MM.1S (cell line): ENCODE measurements around the gene RWDD1.
A peak's percentile ranks its signal among the peaks of the same experiment; 100 is the strongest.

Experiments
- DNase-seq: peaks from one replicate; pipeline ENCODE4 v3.0.0-alpha.2; 2015
- H2AFZ ChIP-seq: fragments of 300-600 bp; sonication (generic); 2 replicates; pipeline ENCODE4 v1.6.0; 2016; ENCODE audit warnings: antibody characterized with exemption, low read length
- H3F3A ChIP-seq: fragments of 300-600 bp; sonication (generic); 2 replicates; pipeline ENCODE4 v1.6.1; 2016; ENCODE audit warnings: mild to moderate bottlenecking, antibody characterized with exemption, low read length, moderate library complexity, mixed read lengths; ENCODE audit not compliant: insufficient read depth
- H3K27ac ChIP-seq: fragments of 300-600 bp; sonication (generic); 2 replicates; pipeline ENCODE4 v1.5.1; 2016; ENCODE audit warnings: mild to moderate bottlenecking, low read length
- H3K27me3 ChIP-seq: fragments of 300-600 bp; sonication (generic); replicated peaks from 2 replicates; pipeline ENCODE4 v1.6.0; 2016; ENCODE audit warnings: low read length; ENCODE audit not compliant: insufficient read depth
- H3K36me3 ChIP-seq: fragments of 300-600 bp; sonication (generic); replicated peaks from 2 replicates; pipeline ENCODE4 v1.6.1; 2016; ENCODE audit warnings: mild to moderate bottlenecking, low read length, mixed read lengths; ENCODE audit not compliant: insufficient read depth
- H3K4me1 ChIP-seq: fragments of 300-600 bp; sonication (generic); 2 replicates; pipeline ENCODE4 v1.6.1; 2016; ENCODE audit warnings: low read length, mixed read lengths
- H3K4me2 ChIP-seq: fragments of 300-600 bp; sonication (generic); 2 replicates; pipeline ENCODE4 v1.6.0; 2016; ENCODE audit warnings: low read depth, low read length
- H3K4me3 ChIP-seq: fragments of 300-600 bp; sonication (generic); 2 replicates; pipeline ENCODE4 v1.5.1; 2016; ENCODE audit warnings: low read length, mixed read lengths
- H3K79me2 ChIP-seq: fragments of 300-600 bp; sonication (generic); 2 replicates; pipeline ENCODE4 v1.6.1; 2016; ENCODE audit warnings: mixed run types, low read length, mixed read lengths
- H3K9ac ChIP-seq: fragments of 300-600 bp; sonication (generic); 2 replicates; pipeline ENCODE4 v1.6.1; 2016; ENCODE audit warnings: low read length, mixed read lengths
- H3K9me2 ChIP-seq: fragments of 300-600 bp; sonication (generic); replicated peaks from 2 replicates; pipeline ENCODE4 v1.6.1; 2016; ENCODE audit warnings: mild to moderate bottlenecking, low read length, mixed read lengths; ENCODE audit not compliant: insufficient read depth
- H3K9me3 ChIP-seq: fragments of 300-600 bp; sonication (generic); replicated peaks from 2 replicates; pipeline ENCODE4 v1.6.1; 2016; ENCODE audit warnings: mild to moderate bottlenecking, low read length, mixed read lengths; ENCODE audit not compliant: insufficient read depth
- H4K20me1 ChIP-seq: fragments of 300-600 bp; sonication (generic); 2 replicates; pipeline ENCODE4 v1.6.1; 2016; ENCODE audit warnings: mild to moderate bottlenecking, low read length, moderate library complexity, mixed read lengths; ENCODE audit not compliant: insufficient read depth
- EZH2 ChIP-seq: fragments of 300-600 bp; sonication (generic); optimal IDR thresholded peaks from 2 replicates; pipeline ENCODE3; 2017; ENCODE audit warnings: low read depth, mild to moderate bottlenecking, antibody characterized with exemption, low read length, mixed read lengths
- EZH2phosphoT487 ChIP-seq: fragments of 300-600 bp; sonication (generic); IDR thresholded peaks from 2 replicates; pipeline ENCODE4 v1.6.1; 2018; ENCODE audit warnings: antibody characterized with exemption, low read length
- TF ChIP-seq, protein P1 (sequence below): fragments of 300-600 bp; sonication (generic); IDR thresholded peaks from 2 replicates; pipeline ENCODE4 v1.5.1; 2016; ENCODE audit warnings: antibody characterized with exemption, low read length, mixed read lengths

The RWDD1 gene

GRCh38 chr6:116570856-116571682 lies at the start of gene RWDD1:
Gene RWDD1, plus strand, starts transcription at chr6:116571504. Its CDS starts 79 bp downstream, at chr6:116571583.
- no peaks in the 10 kb centered on the region for H3K36me3 ChIP-seq
- no peaks in the 10 kb centered on the region for H3K9me3 ChIP-seq
- peaks cover 56% of the 10 kb centered on the region for H3K79me2 ChIP-seq
- H2AFZ ChIP-seq, result peak within 1 kb of the TSS; percentile 89
- H3K27ac ChIP-seq, result peak within 1 kb of the TSS; percentile 86
- peak within 1 kb of the TSS; percentile 97 for H3K4me3 ChIP-seq
- peaks cover 8% of the 10 kb centered on the region for H3F3A ChIP-seq
- H3K9me2 ChIP-seq, result no peaks in the 10 kb centered on the region
- peak within 1 kb of the TSS; percentile 80 for H3K4me2 ChIP-seq
- DNase-seq, result peak; percentile 98
- TF ChIP-seq EZH2 (no peak), EZH2phosphoT487 (no peak)
- TF ChIP-seq, protein P1, sequence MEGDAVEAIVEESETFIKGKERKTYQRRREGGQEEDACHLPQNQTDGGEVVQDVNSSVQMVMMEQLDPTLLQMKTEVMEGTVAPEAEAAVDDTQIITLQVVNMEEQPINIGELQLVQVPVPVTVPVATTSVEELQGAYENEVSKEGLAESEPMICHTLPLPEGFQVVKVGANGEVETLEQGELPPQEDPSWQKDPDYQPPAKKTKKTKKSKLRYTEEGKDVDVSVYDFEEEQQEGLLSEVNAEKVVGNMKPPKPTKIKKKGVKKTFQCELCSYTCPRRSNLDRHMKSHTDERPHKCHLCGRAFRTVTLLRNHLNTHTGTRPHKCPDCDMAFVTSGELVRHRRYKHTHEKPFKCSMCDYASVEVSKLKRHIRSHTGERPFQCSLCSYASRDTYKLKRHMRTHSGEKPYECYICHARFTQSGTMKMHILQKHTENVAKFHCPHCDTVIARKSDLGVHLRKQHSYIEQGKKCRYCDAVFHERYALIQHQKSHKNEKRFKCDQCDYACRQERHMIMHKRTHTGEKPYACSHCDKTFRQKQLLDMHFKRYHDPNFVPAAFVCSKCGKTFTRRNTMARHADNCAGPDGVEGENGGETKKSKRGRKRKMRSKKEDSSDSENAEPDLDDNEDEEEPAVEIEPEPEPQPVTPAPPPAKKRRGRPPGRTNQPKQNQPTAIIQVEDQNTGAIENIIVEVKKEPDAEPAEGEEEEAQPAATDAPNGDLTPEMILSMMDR, result no peak; the same call in 1 of the 2 replicates
- H4K20me1 ChIP-seq, result no peaks in the 10 kb centered on the region
- H3K4me1 ChIP-seq, result peaks cover 13% of the 10 kb centered on the region
- H3K27me3 ChIP-seq, result no peaks in the 10 kb centered on the region
- peak within 1 kb of the TSS; percentile 92 for H3K9ac ChIP-seq

DNA sequence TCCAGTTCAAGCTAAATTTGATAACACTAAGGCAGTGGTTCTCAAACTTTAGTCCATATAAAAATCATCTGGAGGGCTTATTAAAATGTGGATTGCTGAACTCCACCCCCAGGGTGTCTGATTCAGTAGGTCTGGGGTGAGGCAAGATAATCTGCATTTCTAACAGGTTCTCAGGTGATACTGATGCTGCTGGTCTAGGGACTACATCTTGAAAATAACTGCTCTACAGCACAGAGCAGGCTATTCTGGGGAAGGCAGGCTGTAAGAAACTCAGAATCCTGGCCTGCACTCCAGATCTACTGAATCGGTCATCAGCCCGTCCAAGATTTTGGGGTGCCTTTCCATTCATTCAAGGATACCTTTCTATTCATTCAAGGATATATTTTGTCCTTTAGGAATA lies 48.4 kb upstream of the RWDD1 start:
- Histone ChIP-seq H3K27me3 (no peaks in the 10 kb centered on the region), H3K27ac (no peak overlapping the region), H2AFZ (no peak overlapping the region), H4K20me1 (no peaks in the 10 kb centered on the region), H3K4me3 (no peak overlapping the region), H3K36me3 (no peaks in the 10 kb centered on the region), H3K79me2 (no peaks in the 10 kb centered on the region), H3K9me2 (no peaks in the 10 kb centered on the region), H3K9me3 (no peaks in the 10 kb centered on the region), H3K4me2 (no peak overlapping the region), H3F3A (no peaks in the 10 kb centered on the region), H3K4me1 (no peaks in the 10 kb centered on the region), H3K9ac (no peak overlapping the region)
- no peak for DNase-seq
- TF ChIP-seq EZH2 (no peak), EZH2phosphoT487 (no peak)
- TF ChIP-seq, protein P1, result no peak

DNA sequence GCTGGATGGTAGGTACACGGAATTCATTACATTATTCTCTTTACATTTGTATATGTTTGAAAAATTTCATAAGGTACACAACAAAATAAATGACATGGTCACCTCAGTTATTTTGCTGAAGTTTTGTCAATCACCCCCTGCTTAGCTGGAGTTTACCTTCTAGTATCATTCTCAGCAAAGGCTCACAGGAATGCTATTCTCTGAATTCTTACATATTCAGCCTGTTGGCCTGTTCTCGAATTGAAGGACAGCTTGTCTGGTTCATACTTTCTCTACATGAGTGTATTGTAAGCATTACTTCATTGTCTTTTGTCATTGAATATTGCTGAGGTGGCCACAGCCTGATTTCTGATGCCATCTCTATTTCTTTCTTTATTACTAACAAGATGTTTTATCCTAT lies 47.1 kb upstream of the RWDD1 start:
- H3K9me2 ChIP-seq, result no peaks in the 10 kb centered on the region
- TF ChIP-seq EZH2 (no peak), EZH2phosphoT487 (no peak)
- TF ChIP-seq, protein P1, result no peak
- H3K9ac ChIP-seq, result no peak overlapping the region
- H3K79me2 ChIP-seq, result no peaks in the 10 kb centered on the region
- no peak overlapping the region for H3K4me3 ChIP-seq
- no peak for DNase-seq
- H3K36me3 ChIP-seq, result no peaks in the 10 kb centered on the region
- no peak overlapping the region for H2AFZ ChIP-seq
- no peaks in the 10 kb centered on the region for H4K20me1 ChIP-seq
- H3K27me3 ChIP-seq, result no peaks in the 10 kb centered on the region
- no peak overlapping the region for H3K27ac ChIP-seq
- no peak overlapping the region for H3K4me2 ChIP-seq
- H3K9me3 ChIP-seq, result no peaks in the 10 kb centered on the region
- H3K4me1 ChIP-seq, result no peaks in the 10 kb centered on the region
- no peaks in the 10 kb centered on the region for H3F3A ChIP-seq
